HG03175 (cell line): Measurements from ENCODE around the gene GPR34.
"Not testable (repeated sequence)": the region's sequence is repeated elsewhere in the genome, so short reads cannot be mapped to it uniquely, and the experiment has no call there.

Experiments
- ATAC-seq: cut with Tn5 transposase; IDR thresholded peaks from one replicate; pipeline ENCODE4 v1.9.1; 2021; ENCODE audit warnings: mild to moderate bottlenecking, moderate library complexity; ENCODE audit not compliant: unreplicated experiment

The GPR34 gene

DNA sequence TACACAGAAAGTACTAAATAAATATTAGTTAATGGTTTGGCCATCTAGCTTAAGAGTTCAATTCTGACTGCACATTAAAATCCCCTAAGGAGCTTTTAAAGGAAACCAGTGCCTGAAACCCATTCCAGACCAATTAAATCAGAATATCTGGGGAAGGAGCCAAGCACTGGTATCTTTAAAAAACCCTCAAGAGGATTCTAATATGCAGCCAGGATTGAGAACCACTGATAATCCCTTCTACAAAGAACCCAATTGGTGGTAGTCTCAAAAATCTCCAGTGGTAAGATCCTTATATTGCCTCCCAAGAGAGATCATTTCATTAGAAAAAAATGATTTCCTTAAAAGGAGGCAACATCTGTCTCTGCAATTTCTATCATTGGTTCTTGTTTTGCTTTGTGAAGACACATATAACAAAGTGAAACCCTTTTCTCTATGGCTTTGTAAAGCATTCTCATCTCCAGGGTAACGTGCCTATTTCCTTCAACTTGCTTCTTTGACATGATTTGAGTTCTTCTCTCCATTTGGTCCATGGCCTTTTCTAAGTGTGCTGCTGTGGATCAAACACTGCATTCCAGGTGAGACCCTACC, 3.5 kb downstream of the GPR34 start:
- no peak for ATAC-seq

DNA sequence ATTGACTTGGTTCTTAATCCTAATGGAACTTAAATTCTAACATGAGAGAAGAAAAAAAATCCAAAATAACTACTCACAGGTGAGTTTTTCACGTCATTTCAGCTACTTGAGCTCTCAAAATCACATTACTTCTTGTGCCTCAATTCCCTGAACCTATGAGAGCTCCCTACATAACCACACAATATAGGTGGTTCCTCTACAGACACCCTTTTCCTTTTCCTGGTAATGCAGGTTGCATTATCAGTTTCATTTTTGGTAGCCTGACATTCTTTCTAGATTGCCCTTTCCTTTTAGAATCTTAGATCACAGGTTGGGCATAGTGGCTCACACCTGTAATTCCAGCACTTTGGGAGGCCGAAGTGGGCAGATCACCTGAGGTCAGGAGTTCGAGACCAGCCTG, 4.3 kb downstream of the GPR34 start:
- no peak for ATAC-seq

DNA sequence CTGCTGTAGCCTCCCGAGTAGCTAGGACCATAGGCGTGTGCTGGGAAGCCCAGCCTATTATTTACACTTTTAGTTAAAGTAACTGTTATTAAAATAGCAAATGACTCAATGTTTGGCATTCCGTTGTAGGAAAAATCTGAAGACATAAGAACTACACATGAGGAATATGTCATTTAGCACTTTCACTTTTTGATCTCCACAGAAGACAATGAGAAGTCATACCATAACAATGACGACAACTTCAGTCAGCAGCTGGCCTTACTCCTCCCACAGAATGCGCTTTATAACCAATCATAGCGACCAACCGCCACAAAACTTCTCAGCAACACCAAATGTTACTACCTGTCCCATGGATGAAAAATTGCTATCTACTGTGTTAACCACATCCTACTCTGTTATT, 6.7 kb downstream of the GPR34 start:
- ATAC-seq, result no peak

DNA sequence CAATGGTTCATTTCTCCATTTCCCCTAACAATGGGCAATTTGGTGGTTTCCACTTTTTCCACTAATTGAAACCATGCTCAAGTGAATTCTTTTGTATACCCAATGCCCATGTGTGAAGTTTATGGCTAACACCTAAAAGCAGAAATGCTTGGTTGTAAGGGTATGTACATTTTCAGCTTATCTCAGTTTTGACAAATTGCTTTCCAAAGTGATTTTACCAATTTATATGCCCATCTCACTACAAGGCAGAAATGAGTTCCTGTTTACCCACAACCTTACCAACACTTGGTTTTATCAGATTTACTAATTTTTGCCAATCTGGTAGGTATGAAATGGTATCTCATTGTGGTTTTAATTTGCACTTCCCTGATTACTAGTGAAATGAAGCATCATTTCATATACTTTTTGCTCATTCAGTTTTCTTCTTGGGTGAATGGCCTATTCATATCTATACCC, 14.8 kb downstream of the GPR34 start:
- no peak for ATAC-seq

DNA sequence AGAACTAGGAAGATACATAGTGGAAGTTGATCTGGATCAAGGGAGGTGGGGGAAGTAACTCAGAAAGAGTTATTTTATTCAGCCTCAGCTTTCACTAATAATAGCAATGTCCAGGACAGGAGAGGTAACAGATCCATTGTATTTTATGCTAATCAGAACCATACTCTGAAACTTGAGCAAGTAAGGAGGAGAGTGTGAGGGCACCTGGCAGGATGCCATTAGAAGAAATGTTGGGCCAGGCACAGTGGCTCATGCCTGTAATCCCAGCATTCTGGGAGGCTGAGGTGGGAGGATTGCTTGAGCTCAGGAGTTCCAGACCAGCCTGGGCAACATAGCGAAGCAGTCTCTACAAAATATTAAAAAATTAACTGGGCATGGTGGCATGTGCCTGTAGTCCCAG, 16.3 kb downstream of the GPR34 start:
- no peak for ATAC-seq

DNA sequence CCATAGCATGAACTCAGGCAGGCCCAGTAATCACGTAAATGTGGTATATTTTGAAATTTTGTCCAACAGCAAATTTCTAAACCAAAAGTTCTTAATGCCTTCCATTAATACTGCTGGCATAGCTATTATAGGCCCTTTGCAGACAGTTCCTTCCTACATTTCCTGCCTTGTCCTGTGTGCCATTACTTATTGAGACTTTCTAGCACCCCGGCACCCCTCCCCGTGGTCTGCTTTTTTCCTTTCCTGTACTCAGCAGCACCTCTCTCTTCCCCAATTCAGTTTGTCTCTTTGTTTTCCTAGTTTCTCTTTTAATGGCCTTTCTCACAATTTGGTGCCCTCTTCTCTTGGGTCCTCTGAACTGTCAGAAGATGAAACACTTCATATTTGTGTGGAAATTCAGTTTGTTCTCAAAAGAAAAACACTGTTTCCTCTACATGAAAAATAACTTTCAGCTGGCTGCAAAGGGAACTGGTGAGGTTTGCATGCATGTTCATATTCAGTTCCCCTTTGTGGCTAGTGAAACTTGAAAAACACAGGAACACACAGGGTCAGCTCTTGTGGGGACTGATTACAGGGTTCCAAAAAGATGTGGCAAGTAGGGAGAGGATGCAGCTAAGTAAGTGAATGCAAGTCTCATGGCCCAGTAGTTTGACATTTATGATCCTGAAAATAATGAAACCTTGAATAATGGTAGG, 17.1 kb downstream of the GPR34 start:
- ATAC-seq, result peak; percentile 89

DNA sequence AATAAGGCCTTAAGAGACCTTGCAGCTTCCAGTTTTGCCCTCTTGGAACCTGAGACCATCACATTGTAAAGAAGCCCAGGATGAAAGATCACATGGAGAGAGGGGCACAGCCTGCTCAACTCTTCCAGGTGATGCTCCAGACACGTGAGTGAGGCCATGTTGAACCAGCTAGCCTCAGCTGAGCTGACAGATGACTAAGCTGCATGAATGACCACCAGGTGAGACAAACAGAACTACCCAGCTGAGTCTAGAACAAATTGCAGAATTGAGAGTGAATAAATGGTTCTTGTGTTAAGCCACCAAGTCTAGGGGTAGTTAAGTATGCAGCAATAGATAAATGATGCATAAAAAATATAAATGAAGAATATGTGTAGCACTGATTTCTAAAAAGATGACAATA, 18.4 kb downstream of the GPR34 start:
- no peak for ATAC-seq

DNA sequence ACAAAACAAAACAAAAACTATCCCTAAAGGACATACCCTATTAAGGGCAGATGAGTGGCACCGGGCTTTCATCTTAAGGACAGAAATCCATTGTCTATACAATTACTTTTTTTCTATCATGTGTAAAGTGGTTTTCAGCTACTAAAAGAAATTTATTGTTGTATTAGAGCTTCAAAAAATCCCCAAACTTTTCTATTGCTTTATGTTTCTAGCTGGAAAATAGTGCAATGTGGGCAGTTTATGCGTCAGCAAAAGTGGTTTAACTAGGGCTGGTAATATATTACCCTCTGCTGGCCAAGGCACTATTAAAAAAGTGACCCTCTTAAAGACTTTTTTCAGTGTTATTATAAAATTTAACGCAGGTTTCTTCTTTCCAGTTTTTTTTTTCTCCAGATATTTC, 19.7 kb downstream of the GPR34 start:
- no peak for ATAC-seq

DNA sequence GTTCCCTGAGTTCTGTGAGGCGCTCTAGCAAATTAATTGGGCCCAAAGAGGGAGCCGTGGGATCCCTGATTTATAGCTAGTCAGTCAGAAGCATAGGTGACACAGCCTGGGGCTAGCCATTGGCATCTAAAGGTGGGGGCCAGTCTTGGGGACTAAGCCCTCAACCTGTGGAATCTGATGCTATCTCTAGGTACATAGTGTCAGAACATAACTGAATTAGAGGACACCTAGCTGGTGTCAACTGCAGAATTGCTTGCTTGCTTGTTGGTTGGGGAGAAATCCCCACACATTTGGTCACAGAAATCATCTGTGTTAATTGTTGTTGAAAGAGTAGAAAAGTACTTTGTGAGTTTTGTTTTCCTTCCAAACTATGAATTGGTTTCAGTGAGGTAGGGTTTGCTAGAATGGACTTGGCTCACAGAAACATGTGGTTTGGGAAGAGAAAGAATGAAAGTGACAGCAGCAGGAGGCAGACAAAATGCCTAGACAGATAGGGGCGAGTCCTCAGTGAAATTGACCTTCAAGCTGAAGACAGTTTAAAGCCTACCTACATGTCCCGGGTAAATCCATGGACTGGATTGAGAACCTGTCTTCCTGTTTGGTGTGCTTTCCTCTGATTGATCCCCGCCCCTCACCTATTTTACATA, 22.4 kb downstream of the GPR34 start:
- no peak for ATAC-seq

DNA sequence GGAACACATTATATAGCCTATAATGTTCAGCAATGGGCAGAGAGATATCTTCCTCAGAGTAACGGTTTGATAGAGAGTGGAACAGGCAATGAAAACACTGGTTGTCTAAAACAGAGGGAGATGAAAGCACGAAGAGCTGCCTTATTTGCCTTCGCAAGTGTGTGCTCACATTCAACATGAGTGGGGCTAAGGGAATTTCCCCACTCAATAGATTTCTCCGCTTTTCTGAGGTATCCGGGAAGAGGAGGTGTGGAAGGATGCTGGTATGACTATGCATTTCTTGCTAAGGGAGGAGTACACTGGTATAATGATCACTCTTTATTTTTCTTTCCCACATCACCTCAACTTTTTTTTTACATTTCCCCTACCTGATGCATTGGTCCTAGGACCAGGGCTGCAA, 27.4 kb downstream of the GPR34 start:
- no peak for ATAC-seq

DNA sequence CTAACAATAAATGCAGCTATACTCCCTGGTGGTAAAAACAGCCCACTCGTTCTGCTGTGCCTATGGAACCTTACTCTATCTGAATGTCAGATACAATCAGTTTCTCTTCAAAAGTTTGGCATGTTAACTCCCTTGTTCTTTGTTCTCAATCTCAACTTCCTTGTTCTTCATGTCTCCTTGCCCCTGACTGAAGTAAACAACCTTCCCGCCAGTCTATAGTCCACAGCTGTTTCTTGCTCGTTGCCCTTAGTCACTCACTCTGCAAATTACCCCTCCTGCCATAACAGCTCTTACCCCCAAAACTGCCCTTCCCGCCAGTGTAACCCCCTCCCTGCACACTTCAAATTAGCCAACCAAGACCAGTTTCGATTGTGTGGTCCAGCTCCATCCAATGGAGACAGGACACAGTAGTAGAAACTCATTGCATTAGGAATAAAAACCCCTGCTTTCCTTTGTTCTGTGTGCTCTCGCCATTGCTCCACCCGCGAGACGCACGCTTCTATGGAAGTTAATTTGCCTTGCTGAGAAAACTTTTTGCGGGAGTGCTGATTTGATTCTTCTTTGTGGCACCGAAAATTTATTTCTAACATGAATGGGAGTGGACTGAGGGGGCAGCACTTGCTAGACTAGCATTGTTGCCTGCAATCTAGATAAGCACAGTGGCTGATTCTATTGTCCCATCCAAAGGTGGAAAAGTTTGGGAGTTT, 28.1 kb downstream of the GPR34 start:
- no peak for ATAC-seq

DNA sequence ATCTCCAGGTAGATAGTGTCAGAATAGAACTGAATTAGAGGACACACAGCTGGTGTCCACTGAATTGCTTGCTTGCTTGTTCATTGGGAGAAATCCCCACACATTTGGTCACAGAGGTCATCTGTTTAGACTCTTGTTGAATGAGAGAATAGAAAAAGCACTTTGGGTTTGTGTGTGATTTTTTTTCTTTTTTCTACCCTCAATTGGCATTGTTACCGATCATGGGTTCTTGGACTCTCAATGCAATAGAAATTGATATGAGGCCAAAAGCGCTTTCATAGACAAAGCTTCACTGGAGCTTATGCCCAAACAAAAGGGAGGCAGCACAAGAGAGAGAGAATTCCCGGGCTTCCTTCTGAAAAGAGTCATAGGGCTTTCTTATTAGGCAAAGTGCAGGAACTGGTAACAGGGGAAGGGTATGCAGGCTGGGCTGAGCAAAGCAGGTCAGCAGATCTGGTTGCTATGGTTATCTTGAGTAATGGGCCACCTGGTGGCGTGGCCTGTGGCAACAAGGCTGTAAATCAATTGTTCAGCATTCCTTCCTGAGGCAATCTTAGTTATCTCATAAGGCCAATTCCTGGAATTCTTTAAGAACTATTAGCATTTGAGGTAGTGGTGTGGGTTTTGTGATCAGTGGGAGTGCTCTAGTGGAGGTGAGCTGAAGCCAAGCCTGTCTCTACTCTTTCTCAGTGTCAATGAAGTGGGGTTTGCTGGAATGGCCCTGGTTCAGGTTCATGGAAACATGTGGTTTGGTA, 29.9 kb downstream of the GPR34 start:
- ATAC-seq, result no peak

DNA sequence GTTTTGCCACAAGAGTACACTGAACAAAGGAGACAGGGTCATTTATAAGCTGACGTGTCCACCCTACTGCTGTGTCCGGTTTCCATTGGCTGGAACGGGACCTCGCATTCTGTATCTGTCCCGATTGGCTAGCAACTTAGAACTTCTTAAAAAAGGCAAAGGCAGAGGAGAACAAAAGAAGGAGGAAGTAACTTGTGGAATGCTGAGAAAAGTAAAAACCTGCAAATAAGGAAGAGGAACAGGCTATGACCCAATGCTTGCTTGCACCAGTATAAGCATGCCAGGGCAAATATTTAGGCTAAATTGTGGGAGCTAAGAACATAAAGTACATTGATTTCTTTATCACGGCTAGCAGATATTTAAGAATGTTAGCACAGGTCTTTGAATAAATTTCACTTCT, 30.8 kb downstream of the GPR34 start:
- not testable (repeated sequence) for ATAC-seq

DNA sequence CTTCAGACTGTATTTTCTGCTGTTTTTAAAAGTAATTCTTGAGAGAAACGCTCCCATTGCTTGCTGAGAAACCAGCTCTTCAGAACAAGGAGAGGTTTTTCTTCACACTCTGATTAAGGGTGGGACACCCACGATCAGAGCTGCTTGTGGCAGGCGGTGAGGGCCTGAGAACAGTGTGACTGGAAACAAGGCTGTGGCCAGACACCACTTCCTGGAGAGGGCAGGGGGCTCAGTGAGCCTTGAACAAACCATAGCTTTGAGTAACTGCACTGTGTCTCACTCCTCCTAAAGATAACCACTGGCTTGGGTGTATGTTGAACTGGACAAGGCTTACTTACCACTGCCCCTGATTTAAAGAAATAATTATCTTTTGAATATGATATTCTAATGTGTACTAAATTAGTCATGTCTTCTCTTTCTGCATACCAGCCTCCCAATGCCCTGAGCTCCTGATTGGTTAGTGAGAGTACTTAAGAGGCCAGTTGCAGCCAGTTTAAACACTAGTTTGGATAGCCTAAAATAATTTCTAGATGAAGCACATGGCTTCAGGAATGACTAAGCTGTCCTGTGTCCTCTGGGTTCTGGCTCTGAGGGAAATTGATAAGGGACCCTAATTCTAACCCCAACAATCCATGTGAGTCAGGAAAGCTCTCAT, 31.5 kb downstream of the GPR34 start:
- peak; percentile 91 for ATAC-seq

DNA sequence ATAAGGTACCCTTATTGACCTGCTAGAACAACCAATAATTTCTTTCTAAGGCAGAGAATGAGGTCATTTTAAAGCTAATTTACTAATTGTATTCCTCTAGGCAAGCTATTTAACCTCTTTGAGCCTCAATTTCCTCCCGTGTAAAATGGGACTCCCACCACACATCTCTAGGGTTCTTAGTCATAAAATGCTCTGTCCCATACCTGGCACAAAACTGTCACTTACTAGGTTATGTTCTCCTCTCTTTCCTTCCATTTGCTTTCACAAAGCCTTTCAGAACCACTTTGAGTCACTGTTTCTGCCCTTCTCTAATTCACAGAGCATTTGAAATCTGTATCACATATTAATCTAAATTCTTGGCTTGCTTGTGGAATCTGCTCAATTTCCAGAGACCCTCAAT, 32.8 kb downstream of the GPR34 start:
- ATAC-seq, result no peak

DNA sequence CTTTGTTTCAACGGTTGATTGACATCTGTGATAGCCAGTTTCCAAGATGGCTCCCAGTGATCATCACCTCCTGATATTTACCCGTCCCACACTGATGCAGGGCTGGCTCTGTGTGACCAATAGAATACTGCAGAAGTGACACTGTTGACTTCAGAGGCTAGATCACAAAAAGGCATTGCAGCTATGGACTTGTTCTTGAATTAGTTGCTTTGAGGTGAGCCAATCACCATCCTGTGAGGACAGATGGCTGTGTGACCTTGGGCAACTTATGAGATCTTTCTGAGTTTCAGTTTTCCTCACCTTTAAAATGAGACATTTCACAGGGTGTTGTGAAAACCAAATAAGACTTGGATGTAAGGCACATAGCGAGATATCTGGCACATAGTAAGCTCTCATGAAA, 33.4 kb downstream of the GPR34 start:
- no peak for ATAC-seq

DNA sequence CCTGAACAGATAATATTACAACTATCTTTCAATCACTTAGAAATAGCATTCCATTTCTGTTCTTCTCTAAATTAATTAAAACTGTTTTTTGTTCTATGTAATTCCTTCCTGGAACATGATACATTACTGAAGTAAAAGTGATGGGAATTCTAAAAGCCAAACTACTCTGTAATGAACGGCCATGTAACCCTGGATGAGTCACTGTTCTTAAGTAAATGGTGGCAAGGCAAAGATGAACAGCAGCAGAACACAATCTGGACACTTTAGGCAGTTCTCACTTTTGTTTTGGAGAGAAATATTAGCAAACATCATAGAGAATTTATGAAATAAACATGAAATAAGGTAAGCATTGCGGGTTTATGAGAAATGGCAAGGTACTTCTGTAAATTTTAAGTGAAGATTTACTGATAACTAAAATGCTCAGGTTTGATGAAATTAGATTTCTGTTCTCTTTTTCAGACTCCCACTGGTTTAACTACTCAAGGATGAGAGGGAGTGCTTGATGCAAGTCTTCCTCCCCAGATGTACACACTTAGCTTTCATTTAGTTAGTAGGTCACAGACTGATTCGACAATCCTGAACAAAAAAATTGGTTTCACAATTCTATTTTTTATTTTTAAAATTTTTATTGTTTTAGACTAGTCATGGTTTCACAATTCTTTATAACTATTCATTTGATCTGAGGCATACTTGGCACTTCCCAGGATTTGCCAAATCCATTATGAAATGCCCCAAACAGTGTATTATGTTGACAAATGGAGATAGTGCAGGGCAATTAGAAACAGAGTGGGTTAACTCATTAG, 34.2 kb downstream of the GPR34 start:
- no peak for ATAC-seq

DNA sequence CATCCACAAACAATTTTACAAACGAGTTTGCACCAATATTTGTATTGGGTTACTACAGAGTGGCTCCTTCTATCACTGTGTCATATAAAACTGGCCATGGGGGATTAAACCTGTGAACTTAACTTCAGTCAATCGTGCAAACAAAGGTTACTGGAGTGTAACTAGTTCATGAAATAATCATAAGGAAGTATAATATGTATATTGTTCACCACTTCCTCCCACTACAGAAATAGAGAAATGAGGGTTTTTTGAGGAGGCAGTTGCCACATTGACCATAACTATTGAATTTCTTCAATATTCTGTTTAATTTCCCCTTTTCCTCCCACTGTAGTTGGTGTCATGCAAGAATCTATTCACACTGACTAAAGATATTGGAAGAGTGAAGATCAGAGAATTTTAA, 35.1 kb downstream of the GPR34 start, which contains the start of gene GPR82:
TSS of gene GPR82 (plus strand) at position 356 of the 400 bp plus-strand sequence. CDS start 2,846 bp downstream, outside the sequence.
- ATAC-seq, result no peak

DNA sequence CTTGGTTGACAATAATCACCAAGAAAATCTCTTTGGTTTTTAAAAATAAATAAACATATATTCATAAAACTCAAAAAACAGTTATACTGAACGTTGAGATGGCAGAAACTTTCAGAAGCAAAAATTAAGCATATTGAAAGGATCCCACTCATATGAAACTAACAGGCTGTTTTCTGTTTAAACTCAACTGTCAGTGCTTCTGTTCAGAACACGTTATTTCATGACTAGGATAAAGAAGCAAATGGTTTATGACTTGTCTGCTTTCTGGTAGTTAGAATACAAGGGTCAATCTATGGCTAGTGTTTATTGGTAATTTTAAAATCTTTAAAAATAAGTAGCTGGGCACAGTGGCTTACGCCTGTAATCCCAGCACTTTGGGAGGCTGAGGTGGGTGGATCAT, 39.4 kb downstream of the GPR34 start:
- no peak for ATAC-seq

DNA sequence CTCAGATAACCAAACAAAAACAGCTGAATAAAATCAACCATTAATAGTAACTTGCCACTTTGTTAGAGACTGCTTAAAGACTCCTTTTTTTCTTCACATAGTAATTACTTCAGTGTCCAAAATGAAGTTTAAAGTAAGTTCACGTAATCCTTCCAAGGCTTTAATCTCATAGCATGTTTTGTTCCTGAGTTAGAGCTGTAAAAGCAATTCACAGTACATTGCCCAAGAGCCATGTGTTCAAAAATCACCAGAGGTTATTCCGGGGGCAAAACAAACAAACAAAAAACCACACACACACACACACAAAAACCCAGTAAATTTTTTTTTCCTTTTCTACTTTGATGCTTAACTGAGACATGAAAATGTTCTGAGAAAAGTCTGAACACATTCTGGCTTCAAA, 41.3 kb downstream of the GPR34 start:
- no peak for ATAC-seq
